Measurements from ENCODE around the gene ZNF618. TPM values are rescaled to one million over a fixed set of nuclear protein-coding genes. Genes with fewer than 3 reads are reported as not detected.

ZNF618 gene
- total RNA-seq, 1 donor from 2014 or later = 3.9 TPM

GRCh38 chr9:113916931-113917330 lies 40.8 kb downstream of the ZNF618 start:
- H3K4me3 ChIP-seq (ENCODE audit: low read depth, low read length) = no peak overlapping the region
- no peak for DNase-seq (ENCODE audit: low read depth)
- no peak for TF ChIP-seq CTCF (conservative IDR thresholded peaks at IDR 0.05; ENCODE audit: low read depth, low read length)

GRCh38 chr9:113918697-113919350 lies 42.7 kb downstream of the ZNF618 start:
- DNase-seq (ENCODE audit: low read depth) = no peak
- H3K4me3 ChIP-seq (ENCODE audit: low read depth, low read length) = no peak overlapping the region
- no peak for TF ChIP-seq CTCF (conservative IDR thresholded peaks at IDR 0.05; ENCODE audit: low read depth, low read length)

GRCh38 chr9:113919382-113919781 lies 43.3 kb downstream of the ZNF618 start:
- no peak for TF ChIP-seq CTCF (conservative IDR thresholded peaks at IDR 0.05; ENCODE audit: low read depth, low read length)
- no peak for DNase-seq (ENCODE audit: low read depth)
- no peak overlapping the region for H3K4me3 ChIP-seq (ENCODE audit: low read depth, low read length)

- no peak overlapping the region for H3K4me3 ChIP-seq (ENCODE audit: low read depth, low read length)
- TF ChIP-seq CTCF (conservative IDR thresholded peaks at IDR 0.05; ENCODE audit: low read depth, low read length) = no peak
- no peak for DNase-seq (ENCODE audit: low read depth)
These were observed 43.8 kb downstream of the ZNF618 start for GRCh38 chr9:113919871-113920270.

- no peak overlapping the region for H3K4me3 ChIP-seq (ENCODE audit: low read depth, low read length)
- no peak for DNase-seq (ENCODE audit: low read depth)
- no peak for TF ChIP-seq CTCF (conservative IDR thresholded peaks at IDR 0.05; ENCODE audit: low read depth, low read length)
These were observed 44.8 kb downstream of the ZNF618 start for GRCh38 chr9:113920872-113921271.

GRCh38 chr9:113921396-113921925 lies 45.4 kb downstream of the ZNF618 start:
- DNase-seq (ENCODE audit: low read depth) = no peak
- H3K4me3 ChIP-seq (ENCODE audit: low read depth, low read length) = no peak overlapping the region
- no peak for TF ChIP-seq CTCF (conservative IDR thresholded peaks at IDR 0.05; ENCODE audit: low read depth, low read length)

- TF ChIP-seq CTCF (conservative IDR thresholded peaks at IDR 0.05; ENCODE audit: low read depth, low read length) = no peak
- no peak for DNase-seq (ENCODE audit: low read depth)
- H3K4me3 ChIP-seq (ENCODE audit: low read depth, low read length) = no peak overlapping the region
These were observed 46.1 kb downstream of the ZNF618 start for GRCh38 chr9:113922160-113922559.

Measured in epithelial cell of proximal tubule (primary cell).